T-helper 1 cell (primary cell): ENCODE data around the gene TCP10L.
A peak's percentile ranks its signal among the peaks of the same experiment; 100 is the strongest.
"Not testable (repeated sequence)": the region's sequence is repeated elsewhere in the genome, so short reads cannot be mapped to it uniquely, and the experiment has no call there.

Source experiments
- DNase-seq, 5 donors: peaks; one replicate each; pipeline ENCODE4 v3.0.0-alpha.2; 2012 to 2020
- total RNA-seq, 4 donors: gene quantifications; one replicate each; lab custom pipeline; 2026; lab: John Stamatoyannopoulos, UW

The TCP10L gene, protein sequence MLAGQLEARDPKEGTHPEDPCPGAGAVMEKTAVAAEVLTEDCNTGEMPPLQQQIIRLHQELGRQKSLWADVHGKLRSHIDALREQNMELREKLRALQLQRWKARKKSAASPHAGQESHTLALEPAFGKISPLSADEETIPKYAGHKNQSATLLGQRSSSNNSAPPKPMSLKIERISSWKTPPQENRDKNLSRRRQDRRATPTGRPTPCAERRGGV
- total RNA-seq, result 0 to 0.30 (median 0.13) reads per million in 4 donors

DNA sequence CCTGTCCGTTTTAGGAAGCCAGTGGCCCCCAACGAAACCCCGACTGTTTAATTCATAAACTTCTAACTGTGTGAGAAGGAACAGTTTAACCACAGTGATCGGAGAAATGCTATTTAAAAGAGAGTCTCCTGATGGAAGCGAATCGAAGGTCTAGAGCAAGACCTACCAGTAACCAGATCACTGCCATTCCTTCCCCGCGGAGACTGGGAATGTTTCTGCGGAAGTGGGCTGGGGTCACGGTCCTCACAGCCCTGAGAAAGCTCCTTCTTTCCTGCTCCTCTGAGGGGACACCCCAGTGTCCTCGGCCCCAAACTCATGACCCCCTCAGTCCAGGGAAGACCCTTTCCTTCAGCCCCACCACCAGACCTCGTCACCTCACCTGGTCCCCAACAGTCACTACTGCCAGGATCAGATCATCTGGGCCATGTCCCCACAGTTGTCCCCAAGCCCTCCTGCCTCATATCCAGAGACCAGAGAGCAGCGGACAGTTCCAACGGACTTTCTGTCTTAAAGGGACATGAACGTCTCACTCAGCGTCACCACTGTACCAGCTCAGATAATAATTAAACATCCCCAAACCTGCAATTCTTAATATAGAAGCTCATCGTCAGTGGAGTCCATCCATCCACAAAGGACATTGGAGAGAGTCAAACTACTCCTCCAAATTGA is at the start of gene TCP10L:
Gene TCP10L (minus strand): TSS at position 482 of the 669 bp plus-strand sequence. CDS start 1,219 bp downstream, outside the sequence.
- DNase-seq, result no peak

DNA sequence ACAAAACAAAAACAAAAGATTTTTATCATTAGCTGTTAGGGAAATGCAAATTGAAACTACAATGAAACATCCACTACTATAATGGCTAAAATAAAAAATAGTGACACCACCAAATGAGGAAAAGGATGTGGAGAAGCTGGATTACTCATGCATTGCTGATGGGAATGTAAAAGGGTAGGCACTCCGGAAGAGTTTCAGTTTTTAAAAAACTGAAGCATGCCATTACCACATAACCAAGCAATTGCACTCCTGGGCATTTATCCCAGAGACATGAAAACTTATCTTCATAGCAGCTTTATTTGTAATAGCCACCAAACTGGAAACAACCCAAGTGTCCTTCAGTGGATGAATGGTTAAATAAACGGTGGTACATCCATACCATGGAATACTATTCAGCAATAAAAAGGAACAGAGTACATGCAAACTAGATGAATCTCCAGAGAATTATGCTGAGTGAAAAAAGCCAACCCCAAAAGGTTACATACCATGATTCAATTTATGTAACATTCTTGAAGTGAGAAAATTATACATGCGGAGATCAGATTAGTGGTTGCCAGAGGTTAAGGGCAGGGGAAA is 41.4 kb upstream of the TCP10L start:
- DNase-seq, result no peak

DNA sequence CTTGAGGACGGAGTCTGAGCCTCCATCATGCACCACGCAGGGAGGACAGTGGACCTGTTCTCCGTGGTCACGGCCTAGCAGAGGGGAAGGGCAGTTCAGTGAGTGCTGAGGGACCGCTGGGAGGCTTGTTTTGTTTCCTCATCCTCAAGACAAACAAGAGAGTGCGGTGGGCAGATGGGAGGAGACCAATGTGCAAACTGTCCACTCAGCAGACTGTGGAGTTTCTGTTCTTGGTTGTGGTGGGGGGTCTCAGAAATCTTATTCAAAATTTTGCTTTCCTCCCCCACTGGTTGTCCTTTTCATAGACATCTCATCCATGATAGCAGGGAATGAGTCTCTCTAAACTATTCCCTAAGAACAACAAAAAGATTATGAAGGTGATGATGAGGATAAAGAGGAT is 32.9 kb upstream of the TCP10L start:
- not testable (repeated sequence) for DNase-seq

DNA sequence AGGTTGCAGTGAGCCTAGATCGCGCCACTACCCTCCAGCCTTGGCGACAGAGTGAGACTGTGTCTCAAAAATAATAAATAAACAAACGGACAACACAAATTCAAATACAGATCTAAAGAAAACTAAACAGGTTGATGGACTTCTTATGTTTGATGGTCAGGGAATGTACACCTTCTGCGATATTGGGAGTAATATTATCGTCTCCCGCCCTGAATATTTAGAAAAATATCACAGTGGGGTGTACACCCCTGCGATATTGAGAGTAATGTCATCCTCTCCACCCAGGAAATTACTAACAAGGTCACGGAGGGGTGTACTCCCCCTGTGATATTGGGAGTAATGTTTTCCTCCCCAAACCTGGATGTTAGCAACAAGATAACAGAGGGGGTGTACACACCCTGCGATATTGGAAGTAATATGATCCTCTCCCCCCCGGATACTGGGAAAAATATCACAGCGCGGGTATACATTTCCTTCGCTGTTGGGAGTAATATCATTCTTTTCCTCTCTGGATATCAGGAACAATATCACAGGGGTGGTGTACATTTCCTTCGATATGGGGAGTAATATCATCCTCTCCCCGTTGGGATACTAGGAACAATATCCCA is 28.2 kb upstream of the TCP10L start:
- DNase-seq, result no peak

DNA sequence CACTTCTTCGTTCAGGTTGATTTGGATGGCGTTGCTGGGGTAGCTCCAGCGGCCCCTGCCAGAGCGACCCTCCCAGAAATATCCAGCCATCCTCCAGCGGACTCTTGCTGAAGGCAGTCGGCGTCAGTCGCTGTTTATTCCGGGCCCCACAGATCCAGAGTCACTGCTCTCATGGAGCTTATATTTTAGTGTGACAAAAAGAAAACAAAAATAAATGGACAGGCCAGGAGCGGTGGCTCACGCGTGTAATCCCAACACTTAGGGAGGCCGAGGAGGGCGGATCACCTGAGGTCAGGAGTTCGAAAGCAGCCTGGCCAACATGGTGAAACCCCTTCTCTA is 27.6 kb upstream of the TCP10L start:
- DNase-seq, result no peak

DNA sequence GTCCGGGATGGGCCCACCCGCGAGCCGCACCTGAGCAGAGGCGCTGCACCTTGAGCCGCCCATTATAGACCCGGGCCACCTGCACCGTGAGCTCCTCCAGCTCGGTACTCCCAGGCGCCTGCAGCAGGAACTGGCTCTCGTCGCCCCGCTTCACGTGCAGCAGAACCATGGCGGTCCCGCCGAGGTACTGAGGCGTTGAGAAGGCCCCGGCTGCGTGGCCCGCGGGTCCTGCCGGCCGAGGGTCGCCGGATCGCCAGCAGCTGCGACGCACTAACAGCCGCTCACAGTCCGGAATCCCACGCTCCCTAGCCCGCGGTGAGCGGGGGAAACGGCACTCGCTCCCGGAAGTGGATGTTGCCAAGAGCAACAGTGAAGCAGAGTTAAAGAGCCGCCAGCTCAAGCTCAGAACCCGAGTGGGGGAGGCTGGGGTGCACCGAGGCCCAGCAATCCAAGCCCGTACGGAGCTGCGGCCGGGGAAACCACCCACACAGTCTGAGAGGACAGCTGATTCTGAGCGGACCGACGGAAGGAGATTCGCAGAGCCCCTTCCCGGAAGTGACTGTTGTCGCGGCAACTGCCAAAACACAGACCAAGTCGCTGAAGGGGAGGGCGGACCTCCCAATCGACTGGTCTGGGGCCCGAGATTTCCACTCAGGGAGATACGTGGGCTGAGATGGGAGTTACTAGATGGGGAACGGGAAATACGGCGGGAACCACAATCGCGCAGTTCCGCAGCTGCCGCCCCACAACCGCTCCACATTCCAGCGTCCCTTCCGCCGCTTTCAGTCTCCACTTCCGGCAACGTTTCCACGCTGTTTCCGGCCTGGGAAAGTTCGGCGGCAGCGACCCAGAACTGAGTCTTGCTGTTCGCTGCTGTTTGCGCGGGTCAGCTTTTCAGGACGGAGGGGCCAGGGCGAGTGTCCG is 27.0 kb upstream of the TCP10L start, which contains the start of gene CFAP298:
Gene CFAP298 (minus strand): TSS at position 303 of the 924 bp plus-strand sequence. CDS start 134 bp downstream, at position 169.
- DNase-seq, result peak; percentile 79 to 91 (median 85)

DNA sequence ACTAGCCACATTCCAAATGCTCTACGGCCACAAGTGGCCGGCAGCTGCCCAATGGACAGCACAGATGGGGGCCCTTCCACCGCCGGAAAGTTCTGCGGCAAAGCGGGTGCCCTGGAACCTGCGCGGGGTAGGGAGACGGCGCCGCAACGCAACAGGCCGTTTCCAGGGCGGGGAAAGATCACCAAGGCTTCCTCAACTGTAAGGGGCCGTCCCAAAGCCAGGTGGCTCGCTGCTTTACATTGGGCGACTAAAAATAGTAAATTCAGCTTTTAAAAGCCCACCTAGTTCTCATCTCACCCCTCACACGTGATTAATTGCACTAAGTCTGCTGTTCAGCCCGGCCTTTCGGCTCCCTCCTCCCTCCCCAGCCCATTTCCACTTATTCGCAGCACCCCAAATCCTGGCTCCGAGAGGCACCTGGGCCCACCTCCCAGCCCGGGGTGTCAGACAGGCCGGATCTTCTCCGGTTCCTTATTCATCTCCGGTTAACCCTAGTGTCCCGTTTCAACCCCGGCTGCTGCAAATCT is 26.2 kb upstream of the TCP10L start:
- peak in 3 of 5 donors; percentile 18 to 27 (median 27) for DNase-seq

DNA sequence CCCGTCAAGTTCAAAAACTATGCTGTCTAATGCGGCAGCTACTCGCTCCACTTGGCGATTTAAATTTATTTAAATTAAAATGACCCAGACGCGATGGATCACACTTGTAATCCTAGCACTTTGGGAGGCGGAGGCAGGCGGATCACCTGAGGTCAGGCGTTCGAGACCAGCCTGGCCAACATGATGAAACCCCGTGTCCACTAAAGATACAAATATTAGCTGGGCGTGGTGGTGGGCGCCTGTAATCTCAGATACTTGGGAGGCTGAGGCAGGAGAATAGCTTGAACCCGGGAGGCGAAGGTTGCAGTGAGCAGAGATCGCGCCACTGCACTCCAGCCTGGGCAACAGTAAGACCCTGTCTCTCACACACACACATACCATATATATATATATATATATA is 25.6 kb upstream of the TCP10L start:
- not testable (repeated sequence) for DNase-seq

DNA sequence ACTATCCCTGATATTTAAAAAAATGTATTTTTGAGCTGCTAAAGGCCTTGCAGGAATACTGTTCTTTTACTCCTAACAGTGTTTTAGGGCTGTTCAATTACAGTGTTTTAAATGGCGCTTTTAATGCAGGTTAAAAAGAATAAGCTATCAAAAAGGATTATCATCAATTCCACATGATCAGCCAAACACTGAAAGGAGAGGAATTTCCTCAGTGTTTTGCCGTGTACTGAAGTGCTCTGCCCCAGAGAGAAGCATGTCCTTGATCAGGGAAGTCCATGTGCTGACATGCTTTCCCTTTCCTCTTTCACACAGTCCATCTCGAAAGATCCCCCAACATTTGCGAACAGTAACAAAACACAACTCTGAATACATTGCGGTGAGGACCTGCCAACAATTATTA is 23.5 kb upstream of the TCP10L start:
- no peak for DNase-seq

DNA sequence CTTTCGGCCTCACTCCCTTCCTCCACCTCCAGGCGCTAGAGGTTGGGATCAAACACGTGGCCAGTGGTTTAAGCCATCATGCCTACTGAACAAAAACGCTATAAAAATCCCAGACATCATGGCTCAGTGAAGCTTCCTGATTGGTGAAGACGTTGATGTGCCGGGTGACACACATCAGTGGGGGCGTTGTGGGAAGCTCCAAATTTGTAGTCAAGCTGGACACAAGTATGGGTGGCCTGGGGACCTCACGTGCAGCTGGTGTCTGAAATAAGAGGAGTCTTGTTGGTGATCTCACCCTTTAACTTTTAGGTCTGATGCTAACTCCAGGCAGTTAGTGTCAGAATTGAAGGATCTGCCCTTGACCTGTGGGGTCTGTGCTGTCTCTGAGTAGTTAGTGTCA is 20.1 kb upstream of the TCP10L start:
- no peak for DNase-seq

DNA sequence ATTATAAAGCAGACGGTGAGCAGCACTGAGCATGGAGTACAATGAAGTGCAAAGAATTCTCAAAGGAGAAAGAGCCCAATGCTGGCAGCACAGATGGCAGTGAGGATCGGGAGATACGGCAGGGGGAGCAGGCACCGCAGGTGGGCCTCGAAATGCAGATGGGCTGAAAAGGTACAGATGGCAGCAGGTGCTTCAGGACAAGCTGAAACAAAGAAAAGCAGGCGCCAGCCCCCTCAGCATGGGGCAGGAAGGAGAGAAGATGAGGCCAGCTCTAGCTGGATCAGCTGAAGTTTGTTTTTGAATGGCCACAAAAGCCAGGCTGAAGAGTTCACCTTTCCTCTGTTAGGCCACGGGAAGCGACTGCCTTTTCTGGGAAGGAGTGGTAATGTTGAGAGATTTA is 19.1 kb upstream of the TCP10L start:
- no peak for DNase-seq

DNA sequence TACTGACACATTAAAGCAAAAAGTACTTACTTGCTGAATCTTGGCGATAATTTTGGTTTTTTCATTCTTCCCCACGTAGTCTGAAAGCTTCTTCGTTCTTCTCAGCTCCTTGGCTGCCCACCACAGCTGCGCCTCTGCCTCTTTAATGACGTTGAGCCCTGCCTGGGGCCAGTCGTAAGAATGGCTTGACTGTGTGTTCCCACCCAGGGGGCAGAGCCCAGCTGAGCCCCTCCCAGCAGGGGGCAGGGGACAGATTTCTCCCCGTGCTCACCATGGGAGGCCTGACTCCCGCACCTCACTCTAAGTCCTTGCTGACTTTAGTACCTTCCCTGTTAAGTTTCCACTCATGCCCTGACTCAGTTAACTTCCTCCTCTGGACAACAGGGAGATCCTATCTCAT is 17.8 kb upstream of the TCP10L start:
- DNase-seq, result no peak

DNA sequence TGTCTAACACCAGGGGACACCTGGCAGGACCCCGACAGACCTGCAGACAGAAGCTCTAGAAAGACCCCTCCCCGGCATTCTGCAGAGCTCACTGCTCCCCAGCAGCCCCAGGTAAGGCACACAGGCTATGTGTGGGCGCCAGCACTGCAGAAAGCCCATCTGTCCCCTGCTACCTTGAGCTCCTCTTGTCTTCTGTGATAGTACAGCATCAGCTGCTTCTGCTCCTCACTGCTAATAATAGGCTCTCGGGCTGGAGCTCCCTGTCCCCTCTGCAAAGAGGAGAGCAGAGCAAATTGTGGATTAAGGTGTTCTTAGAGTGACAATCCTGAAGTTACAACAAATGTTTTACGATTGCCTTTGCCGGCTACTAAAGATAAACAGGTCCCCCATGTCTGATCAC is 16.8 kb upstream of the TCP10L start:
- no peak for DNase-seq

DNA sequence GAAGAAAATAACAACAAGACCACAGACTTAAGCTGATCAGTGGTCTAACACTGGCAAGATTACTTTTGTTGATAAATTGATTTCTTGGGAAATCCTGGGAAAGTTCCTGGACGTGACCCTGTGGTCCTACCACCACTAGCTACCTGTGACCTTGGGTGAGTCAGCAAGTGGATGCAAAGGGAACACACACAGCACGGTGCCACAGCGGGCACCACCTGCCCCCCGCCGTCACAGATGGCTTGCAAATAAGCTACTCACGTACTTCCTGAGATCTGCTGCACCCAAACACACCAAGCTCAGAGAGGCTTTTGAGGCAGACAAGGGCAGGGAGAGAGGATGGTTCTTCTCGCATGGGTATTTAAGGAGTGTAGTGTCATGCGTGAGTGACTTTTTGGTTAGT is 14.2 kb upstream of the TCP10L start:
- no peak for DNase-seq

DNA sequence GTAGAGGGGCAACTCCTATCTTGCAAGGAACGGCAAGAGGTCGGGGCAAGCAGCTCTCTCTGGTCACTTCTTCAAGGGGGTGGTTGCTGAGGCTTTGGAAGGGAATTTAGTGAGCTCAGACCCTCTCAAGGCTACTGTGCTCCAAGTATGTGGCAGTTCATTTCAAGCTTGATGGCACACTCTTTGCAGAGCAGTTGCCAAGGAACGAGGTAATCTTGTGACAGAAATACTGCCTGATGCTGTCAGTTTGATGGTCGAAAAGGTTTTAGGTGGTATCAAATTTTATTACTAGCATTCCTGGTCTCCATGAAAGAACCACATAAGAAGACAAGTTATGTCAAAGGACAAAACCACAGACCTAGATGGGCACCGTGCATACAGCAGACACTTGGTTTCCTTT is 13.8 kb upstream of the TCP10L start:
- no peak for DNase-seq

DNA sequence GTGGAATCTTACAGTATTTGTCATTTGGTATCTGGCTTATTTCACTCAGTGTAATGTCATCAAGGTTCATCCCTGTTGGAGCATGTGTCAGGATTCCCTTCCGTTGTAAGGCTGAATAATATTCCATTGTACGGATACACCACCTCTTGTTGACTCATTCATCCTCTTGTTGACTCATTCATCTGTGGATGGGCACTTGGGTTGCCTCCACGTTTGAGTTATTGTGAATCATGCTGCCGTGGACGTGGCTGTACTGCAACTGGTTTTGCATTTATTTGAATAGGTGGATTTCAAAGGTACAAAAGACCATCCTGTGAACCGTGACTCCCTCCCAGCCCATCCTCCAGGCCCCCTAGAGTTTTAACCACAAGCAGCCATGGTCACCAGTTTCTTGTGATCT is 11.9 kb upstream of the TCP10L start:
- no peak for DNase-seq

DNA sequence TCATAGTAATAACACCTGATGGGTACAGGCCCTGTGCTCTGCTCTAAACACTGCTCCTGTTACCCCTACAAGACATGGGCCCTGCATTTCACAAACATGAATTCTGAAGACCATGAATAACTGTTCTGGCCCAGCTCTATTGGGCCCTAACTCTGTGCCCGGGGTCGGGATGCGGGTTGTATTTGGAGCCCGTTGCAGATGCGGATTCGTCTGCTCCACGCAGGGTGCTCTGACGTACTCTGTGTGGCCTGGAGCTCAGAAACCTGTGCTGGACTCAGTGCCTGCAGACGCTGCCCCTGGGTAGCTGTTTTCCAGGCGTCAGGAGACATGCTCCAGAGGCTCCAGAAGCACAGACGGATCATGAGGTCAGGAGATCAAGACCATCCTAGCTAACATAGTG is 10.1 kb upstream of the TCP10L start:
- no peak for DNase-seq

DNA sequence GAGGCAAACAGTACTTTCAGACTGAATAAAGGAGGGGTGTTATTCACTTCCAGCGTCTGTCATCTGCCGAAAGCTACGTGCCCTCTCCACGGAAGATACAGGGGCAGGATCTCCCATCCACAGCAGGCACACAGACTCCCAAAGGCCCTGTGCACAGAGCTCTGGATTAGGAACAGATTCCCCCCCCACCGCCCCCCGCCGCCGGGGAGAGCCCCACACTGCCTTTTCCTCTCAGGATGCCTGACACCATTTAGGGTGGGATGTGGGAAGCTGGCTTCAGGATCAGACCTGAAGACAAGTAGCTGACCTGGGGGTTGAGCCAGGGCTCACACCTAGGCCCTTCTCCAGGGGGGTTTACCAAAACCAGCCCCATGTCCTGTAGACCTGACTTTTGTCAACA is 8.4 kb upstream of the TCP10L start:
- no peak for DNase-seq

DNA sequence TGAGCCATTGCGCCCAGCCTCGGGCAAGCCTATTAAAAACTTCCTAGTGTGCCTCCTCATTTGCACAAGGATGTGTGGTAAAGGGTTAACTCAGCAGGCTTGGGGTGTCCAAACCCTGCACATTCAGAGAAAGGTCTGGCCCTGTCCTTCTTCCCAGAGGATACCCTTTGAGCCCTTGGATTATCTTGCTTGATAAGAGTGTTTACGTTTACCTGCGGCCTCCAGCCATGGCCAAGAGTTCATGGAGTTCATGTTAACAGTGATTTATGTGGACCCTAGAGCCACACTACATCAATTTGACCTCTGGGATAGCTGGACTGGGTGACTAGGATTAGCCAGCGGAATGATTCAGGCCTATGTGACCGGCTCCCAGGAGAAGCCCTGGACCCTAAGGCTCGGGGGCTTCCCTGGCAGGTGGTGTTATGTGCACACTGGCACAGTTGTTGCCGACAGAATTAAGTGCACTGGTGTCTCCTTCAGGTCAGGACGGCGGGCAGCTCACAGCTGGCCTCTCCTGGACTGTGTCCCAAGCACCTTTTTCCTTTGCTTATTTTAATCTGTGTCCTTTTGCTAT is 7.7 kb upstream of the TCP10L start:
- no peak for DNase-seq

DNA sequence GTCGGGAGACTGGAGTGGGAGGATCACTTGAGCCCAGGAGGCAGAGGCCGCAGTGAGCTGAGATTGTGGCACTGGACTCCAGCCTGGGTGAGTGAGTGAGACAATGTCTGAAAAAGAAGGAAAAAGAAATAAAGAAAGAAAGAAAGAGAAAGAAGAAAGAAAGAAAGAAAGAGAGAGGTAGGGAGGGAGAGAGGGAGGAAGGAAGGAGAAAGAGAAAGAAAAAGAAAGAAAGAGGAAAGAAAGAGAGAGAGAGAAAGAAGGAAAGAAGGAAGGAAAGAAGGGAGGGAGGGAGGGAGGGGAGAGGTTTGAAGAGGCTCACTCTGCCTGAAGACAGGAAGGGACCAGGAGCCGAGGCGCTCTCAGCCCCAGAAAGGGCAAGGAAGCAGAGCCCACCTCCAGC is 4.8 kb upstream of the TCP10L start:
- no peak for DNase-seq

DNA sequence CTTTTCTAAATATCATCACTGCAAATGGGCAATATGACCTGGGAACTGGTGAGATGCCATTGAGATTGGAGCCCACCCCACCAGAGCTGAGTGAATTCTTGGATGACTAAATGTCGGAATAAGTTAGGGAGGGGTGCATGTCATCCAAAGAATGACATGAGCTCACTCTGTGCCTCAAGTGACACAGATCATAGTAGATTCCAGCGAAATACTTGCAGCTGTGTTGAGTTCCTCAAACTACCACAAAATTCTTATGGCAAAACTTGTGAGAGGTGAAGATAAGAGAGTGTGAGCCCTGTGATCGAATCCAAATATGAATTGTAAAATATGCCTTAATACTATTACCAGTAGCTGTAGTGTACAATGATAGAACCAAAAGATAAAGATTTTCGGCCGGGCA is 2.3 kb upstream of the TCP10L start:
- DNase-seq, result no peak

DNA sequence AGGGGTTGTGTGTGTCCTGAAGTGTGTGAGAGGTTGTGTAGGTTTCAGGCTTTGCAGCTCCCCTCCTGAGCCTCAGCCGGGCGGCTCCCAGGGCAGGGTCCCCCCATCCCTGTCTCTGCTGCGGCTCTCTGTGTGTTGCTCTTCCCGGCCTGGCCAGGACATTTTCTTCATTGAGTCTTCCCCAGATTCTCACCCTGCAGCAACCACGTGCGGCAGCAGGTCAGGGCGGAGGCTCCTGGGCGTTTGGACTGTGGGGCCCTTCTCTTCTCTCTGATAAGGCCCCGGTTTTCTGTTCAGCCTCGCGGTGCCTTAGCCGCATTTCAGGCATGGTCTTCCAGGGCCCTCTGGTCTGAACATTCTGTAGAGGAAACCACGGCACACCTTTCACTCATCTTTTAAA is 1.8 kb upstream of the TCP10L start:
- no peak for DNase-seq
